Fibroblast of gingiva (primary cell): ENCODE results near the gene SELENOO.
A peak's percentile ranks its signal among the peaks of the same experiment; 100 is the strongest.
"Not testable (repeated sequence)": the region's sequence is repeated elsewhere in the genome, so short reads cannot be mapped to it uniquely, and the experiment has no call there.

Source experiments
- DNase-seq: peaks from one replicate; pipeline ENCODE4 v3.0.0-alpha.2; 2011; ENCODE audit warnings: low read depth

SELENOO gene, protein sequence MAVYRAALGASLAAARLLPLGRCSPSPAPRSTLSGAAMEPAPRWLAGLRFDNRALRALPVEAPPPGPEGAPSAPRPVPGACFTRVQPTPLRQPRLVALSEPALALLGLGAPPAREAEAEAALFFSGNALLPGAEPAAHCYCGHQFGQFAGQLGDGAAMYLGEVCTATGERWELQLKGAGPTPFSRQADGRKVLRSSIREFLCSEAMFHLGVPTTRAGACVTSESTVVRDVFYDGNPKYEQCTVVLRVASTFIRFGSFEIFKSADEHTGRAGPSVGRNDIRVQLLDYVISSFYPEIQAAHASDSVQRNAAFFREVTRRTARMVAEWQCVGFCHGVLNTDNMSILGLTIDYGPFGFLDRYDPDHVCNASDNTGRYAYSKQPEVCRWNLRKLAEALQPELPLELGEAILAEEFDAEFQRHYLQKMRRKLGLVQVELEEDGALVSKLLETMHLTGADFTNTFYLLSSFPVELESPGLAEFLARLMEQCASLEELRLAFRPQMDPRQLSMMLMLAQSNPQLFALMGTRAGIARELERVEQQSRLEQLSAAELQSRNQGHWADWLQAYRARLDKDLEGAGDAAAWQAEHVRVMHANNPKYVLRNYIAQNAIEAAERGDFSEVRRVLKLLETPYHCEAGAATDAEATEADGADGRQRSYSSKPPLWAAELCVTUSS

DNA sequence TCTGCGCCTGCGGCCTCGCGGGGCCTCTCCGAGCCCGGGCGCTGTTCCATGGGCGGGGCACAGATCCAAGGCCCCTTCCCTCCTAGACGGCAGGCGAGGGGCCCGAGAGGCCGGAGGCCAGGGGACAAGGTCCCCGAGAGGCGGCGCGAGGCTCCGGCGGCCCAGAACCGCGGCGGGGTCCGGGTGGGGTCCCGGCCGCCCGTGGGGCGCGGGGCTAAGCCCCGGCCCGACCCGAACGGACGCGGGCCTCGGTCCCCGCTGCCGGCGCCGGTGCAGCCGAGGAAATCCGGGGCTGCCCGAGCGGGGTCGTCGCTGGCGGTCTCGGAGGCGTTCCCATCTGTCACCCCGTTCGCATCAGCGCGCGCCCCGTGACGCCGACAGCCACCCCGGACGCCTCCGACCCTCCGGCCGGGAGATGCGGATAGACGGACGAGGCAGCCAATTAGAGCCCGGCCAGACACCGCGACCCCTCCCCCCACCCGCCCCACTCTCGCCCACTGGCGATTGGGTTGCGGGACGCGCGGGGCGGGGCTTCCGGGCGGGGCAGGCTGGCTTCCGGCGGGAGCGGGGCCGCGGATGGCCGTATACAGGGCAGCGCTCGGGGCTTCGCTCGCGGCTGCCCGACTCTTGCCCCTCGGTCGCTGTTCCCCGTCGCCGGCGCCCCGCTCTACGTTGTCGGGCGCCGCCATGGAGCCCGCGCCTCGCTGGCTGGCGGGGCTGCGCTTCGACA, at the start of gene SELENOO:
SELENOO (plus strand) TSS at position 551 of the 730 bp plus-strand sequence; CDS start at position 577, 26 bp downstream.
- DNase-seq, result peak; percentile 86

DNA sequence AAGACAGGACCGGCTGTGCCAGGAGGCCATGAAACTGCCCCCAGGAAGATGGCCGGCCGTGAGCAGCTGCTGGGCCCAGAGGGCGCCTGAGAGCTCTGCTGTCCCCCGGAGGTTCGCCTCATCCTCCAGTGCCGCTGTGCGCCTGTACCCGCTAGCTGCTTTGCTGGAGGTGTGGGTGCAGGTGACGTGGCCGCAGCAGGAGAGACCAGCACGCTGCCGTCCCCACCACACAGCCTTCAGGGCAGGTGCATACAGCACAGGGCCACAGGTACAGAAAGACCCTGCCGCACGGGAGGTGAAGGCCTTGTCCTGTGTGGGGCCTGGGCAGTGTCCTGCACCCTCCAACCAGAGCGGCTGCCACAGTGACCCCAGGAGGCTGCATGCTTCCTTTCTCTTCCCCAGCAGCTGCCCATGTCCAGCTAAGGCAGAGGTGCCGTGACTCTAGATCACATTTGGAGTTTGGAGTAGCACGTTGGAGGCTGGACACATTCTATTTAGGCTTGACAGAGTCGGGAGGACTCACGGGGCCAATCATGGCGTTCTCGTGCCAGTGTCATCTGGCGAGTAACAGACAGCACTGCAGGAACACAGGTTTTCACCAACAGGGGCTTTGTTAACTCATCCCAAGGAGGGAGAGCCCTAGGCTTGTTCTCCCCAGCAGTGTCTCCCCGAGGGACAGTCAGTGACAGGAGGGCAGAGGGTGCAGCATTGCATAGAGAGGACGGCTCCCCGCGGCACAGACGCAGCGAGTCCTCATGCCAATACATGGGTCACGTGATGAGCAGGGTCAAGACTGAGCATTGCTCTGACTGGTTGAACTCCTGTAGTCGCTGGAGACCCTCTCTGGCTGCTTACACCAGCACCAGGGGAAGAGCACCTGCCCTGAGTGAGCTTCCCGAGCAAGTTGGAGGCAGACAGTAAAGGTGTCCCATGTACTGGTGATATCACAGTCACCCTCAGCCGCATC, 49.0 kb upstream of the SELENOO start:
- no peak for DNase-seq

DNA sequence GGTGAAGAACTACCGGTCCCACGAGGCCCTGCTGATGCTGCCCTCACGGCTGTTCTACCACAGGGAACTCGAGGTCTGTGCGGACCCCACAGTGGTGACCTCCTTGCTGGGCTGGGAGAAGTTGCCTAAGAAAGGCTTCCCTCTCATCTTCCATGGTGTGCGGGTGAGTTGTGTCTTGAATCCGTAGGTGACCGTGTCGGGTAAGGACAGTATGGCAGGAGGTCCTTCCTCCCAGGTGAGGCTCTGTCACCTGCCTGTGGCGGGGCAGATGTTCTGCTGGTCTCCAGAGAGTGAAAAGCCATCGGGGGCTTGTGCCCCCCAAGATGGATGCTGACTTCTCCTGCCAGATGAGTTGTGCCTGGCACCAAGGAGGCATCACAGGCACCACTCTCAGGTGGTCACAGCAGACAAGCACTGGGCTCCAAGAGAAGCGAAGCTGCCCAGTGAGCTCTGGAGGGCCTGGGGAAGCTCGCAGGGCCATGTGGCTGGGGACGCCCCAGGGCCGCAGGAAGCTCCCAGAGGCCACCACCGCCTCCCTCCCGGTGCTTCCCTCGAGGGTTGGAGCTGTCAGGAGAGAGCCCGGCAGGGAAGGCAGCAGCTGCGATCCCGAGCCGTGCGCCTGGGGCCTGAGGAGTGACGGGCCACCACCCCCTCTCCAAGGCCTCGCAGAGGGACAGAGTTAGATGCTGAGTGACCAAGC, 47.6 kb upstream of the SELENOO start:
- no peak for DNase-seq

DNA sequence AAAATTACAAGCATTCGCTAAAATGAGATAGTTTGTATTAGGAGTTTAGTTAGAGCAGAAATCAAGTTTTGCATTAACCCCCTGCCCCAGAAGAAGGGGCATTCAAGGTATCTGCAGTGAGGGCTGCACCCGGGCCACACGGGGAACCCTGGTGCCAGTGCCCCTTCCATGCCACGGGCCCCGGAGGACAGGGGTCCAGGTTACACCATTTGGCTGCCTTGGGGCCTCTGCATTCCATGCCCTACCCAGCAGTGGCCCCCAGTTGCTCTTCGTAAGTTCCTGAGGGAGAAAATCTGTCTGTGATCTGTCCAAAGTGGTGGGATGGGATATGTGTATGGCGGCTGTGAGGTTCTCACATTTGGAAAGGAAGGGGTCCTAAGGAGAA, 47.1 kb upstream of the SELENOO start:
- no peak for DNase-seq

DNA sequence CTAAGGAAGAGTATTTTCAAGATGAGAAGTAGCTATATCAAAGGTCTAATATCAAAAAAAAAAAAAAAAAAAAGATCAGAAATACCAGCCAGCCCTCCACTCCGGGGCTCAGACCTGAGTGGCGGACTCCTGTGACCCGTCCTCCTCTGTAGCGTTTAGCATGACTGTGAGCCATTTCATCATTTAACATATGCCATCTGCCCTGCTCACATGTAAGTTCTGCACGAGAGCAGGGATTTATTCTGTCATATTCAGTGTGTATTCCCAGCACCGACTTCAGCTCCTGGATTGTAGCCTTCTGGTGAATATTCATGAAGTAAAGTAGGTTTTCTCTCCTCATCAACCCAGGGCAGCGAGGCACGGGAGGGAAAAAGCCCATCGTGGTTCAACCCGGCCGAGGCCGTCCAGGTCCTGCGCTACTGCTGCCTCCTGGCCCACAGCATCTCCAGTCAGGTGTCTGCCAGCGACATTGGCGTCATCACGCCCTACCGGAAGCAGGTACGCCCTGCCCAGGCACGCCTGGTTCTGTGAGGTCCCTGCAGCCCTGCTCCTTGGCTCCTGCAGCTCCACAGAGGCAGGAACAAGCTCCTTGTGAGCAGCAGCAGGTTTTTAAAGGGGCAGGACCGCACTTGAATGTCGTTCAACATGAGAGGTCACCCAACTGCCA, 43.0 kb upstream of the SELENOO start:
- DNase-seq, result no peak

DNA sequence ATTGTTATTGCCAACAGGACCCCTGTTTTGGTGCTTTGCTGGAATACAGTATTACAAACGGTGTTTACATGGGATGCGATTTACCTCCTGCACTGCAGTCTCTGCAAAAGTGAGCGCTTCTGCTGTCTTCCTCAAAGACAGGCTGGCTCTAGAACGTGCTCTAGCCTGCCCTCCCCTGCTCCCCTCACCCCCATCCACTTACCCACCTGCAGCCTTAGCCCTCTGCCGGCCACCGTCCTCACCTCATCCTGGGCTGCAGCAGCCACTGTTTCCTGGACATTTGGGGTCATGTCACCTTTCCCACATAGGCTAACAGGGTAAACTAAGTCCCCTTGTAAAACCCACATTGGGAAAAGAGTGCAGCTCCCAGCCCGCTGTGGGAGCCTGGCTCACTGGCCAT, 39.9 kb upstream of the SELENOO start:
- no peak for DNase-seq

DNA sequence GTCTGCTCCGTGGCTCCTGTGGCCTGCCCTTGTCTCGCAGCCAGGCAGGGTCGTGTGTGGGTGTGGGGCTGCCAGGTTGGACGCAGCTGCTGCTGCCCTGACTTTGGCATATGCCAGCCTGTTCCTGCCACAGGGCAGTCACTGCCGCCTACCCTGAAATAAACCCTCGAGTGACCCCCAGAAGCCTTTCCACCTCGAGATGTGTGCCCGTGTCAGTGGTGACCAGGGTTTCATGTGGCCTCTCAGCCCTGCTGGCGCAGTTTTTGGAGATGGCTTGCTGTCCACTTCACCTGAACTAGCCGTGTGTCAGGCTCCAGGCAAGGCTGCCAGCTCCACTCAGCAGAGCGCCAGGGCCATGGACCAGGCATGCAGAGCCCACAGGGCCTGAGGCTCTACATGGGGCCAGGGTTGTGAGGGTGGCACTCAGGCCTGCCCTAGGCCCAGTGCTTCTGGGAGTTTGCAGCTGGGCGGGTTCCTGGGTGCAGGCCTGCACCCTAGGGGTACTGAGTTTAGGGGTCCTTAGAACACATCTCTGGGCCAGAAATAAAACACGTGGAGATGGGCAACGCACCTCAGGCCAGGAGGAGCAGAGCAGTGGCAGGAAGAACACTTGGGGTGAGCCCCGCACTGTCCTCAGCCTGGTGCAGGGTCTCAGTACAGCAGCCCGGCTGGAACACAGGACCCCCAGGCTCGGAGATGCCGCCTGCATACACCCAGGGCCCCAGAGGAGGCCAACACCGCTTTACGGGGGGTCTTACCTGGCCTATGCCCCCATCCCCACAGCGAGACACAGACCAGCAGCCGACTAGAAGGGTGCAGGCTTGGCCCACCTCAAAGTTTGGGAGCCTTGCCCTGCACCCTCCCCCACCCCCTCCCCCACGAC, 39.1 kb upstream of the SELENOO start:
- no peak for DNase-seq

DNA sequence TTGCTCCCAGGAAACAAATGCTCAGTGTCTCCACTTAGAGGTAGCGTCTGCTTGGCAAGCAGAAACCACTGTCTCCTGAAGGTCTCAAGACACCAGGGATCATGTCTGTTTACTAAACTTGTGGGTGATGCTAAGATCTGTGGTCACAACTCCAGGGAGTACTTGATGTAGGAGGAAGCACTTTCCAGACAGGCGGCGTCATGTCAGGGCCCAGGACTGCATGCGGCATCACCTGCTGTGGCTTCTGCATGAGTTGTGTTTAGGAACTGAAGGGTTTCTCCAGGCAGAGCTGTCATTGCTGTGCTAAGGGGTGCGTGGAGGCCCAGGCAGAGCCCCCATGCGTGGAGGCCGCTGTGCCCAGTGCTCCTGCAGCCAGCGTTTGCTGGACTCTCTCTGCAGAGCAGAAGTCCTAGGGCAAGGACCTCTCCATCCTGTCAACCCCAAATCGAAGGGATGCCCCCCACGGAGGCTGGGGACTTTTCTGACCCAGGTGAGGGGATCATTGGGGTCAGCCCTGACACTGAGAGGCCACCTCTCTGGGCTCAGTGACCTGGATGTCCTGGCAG, 38.3 kb upstream of the SELENOO start:
- DNase-seq, result no peak

DNA sequence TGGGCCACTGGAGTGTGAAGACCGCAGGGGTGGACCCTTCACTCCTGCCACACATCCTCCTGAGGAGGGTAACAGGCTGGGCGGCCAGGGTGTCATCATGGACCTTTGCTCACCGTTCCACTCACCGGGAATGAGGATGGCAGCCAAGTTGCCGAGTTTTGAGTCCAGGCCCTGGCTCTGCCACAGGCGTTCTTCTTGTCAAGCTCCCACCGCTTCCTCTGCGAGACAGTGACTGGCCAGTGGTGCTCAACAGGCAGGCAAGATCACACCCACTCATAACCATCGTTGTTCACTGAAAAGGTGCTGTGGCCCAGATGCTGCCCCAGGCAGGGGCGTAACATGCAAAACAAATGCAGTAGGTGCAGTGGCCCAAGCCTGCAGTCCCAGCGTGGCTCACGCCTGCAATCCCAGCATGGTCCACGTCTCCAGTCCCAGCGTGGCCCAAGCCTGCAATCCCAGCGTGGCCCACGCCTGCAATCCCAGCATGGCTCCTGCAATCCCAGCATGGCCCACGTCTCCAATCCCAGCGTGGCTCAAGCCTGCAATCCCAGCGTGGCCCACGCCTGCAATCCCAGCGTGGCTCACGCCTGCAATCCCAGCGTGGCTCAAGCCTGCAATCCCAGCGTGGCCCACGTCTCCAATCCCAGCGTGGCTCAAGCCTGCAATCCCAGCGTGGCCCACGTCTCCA, 35.2 kb upstream of the SELENOO start:
- no peak for DNase-seq

DNA sequence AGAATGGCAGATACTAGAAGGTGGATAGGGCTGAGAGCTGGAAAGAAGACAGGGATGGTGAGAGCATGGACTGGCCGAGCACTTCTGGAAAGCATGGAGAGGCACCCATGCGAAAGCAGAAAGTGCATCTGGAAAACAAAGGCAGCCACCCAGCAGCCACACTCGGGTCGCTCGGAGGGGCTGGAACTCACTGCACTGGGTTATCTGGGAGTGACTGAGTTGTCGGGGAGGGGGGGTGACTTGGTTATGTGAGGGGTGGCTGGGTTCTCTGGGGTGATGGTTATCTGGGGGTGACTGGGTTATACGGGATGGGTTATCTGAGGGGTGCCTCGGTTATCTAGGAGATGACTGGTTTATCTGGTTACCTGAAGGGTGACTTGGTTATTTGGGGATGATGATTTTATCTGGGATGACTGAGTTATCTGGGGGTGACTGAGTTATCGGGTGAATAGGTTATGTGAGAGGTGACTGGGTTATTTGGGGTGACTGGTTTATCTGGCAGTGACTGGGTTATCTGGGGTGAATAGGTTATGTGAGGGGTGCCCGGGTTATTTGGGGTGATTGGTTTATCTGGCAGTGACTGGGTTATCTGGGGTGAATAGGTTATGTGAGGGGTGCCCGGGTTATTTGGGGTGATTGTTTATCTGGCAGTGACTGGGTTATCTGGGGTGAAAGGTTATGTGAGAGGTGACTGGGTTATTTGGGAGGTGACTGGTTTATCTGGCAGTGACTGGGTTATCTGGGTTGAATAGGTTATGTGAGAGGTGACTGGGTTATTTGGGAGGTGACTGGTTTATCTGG, 32.9 kb upstream of the SELENOO start:
- DNase-seq, result no peak

DNA sequence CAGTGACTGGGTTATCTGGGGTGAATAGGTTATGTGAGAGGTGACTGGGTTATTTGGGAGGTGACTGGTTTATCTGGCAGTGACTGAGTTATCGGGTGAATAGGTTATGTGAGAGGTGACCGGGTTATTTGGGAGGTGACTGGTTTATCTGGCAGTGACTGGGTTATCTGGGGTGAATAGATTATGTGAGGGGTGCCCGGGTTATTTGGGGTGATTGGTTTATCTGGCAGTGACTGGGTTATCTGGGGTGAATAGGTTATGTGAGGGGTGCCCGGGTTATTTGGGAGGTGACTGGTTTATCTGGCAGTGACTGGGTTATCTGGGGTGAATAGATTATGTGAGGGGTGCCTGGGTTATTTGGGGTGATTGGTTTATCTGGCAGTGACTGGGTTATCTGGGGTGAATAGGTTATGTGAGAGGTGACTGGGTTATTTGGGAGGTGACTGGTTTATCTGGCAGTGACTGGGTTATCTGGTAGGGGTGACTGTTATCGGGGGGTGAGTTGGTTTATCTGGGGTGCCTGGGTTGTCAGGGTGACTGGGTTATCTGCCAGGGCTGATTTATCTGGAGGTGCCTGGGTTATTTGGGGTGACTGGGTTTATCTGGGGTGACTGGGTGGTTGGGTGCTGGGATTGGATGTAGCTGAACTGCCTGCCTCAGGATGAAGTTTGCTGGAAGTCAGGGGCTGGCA, 32.2 kb upstream of the SELENOO start:
- not testable (repeated sequence) for DNase-seq

DNA sequence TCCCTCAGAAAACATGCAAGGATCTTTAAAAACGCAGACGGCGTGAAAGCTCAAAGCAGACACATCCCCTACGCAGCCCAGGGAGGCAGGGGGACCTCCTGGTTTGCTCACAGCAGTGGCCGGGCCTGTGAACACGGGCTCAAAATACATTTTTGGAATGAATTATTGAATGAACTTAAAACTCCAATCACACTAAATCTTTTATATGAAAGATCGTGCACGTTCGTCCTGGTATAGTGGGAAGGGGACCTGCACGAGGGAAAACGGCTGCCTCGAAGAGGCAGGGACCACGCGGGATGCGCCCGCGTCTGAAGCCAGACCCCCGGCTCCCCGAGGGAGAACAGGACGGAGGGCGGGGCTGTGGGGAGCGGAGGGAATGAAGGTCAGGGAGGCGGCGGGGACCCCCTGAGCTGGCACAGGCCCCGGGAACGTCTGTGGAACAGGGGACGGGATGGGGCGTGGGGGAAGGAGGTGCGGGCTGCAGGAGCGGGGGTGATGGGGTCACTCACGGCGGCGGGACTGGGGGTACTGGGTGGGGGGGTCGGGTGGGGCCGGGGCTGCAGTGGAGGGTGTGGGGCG, 31.5 kb upstream of the SELENOO start:
- DNase-seq, result no peak

DNA sequence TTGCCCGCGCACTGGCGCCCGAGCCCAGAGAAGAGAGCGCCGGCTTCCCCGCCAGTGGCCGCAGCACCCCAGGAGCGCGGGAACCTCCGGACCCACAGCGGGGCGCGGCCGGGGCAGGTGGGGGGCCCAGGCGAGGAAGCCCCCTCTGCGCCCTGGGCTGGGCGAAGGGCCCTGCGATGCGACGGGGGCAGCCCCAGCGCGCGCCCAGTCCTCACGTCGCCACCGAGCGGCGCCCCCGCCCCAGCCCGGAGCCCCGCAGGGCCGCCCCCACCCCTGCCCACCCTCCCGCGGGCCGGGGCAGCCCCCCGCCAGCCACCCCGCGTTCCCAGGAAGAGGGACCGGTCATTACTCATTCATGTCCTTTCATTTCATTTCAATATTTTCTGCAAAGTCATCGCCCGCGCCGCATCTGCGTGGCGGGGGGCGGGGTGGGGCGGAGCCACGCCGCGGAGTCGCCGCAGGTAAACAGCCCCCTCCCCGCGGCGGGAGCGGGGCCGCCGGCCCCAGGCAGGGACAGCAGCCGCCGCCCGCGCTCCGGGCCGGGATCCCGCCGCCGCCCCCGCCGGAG, 31.0 kb upstream of the SELENOO start:
- DNase-seq, result peak; percentile 19

DNA sequence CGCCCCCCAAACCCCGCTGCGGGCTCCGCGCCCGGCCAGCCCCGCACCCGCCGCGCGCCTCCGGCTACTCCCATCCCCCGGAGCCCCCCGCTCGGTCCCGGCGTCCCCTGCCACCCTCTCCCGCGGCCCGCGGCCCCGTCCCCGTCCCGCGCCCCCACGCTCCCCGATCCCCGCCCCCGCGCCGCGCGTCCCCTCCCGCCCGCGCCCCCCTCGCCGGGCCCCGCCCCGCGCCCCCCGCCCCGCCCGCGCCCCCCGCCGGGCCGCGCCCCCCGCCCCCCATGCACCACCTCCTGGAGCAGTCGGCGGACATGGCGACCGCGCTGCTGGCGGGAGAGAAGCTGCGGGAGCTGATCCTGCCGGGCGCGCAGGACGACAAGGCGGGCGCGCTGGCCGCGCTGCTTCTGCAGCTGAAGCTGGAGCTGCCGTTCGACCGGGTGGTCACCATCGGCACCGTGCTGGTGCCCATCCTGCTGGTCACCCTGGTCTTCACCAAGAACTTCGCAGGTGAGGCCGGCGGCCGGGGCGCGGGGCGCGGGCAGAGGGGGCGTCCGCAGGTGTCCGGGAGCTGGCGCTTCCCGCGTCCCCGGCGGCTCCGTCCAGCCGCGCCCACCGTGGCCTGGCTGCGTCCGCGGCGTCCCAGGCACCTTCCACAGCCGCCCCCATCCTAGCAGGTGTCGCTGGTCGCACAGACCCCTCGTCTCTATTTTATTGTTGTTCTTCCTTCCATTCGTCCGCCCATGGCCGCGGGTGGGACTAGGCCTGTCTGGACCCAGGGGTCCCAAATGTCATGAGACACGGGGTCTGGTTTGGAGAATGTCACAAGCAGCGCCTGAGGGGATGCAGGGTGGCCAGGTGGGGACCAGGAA, 30.1 kb upstream of the SELENOO start, which contains the start of gene PANX2:
PANX2 (plus strand) TSS at position 279 of the 866 bp plus-strand sequence; CDS start at position 279, 0 bp downstream.
- DNase-seq, result no peak

DNA sequence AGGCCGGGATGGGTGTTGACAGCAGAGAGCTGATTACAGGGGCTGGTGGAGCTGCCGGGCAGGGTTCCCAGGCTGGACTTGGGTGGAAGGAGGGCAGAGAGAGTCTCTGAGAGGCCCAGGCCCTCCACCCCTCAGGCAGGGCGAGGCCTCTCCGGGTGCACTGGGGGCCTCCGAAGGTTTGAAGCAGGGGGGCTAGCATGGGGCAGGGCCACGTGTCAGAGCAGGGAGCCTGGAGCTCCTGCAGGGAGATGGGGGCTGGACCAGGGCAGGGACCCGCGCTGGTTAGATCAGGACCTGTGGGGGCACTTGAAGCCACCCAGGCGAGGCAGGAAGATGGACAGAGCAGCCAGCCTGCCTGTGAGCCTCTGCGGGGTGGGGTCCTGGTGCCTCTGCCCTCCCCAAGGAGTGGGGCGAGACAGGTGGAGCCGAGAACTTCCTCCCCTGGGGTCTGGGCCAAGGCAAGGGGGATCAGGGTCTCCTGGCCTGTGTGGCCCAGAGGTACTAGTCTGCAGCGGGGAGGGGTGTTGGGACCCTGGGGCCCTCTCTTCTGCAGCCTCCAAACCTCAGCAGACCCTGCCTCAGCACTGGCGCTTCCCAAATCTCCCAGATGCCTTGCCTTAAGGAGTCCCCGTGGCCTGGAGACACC, 29.4 kb upstream of the SELENOO start:
- no peak for DNase-seq
